Hindlimb muscle (tissue), 1 donor: ENCODE measurements around the gene OBSL1. TPM values are rescaled to one million over a fixed set of nuclear protein-coding genes. Genes with fewer than 3 reads are reported as not detected.
A peak's percentile ranks its signal among the peaks of the same experiment; 100 is the strongest.

Source experiments
- DNase-seq: peaks from one replicate; pipeline ENCODE4 v3.0.0-alpha.2; 2013
- polyA plus RNA-seq: library from polyadenylated mRNA; unstranded; fragments of 120-200 nt; gene quantifications from one replicate; pipeline ENCODE4 v1.2.1, GENCODE V29; 2013; ENCODE audit not compliant: insufficient read length

Gene OBSL1
- polyA plus RNA-seq, 1 donor: 183 TPM

DNA sequence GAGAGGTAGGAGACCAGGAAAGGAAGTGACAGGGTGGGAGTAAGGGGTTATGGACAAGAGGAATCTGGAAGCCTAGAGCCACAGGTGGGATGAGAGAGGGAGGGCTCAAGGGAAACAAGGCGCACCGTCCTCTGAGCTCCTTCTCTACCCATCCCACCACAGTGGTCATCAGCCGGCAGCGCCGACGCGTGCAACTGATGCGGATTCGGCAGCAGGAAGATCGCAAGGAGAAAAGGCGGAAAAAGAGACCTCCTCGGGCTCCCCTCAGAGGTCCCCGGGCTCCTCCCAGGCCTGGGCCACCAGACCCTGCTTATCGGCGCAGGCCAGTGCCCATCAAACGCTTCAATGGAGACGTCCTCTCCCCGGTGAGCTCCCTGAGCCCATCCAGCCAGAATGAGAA lies 22.3 kb downstream of the OBSL1 start:
- no peak for DNase-seq

DNA sequence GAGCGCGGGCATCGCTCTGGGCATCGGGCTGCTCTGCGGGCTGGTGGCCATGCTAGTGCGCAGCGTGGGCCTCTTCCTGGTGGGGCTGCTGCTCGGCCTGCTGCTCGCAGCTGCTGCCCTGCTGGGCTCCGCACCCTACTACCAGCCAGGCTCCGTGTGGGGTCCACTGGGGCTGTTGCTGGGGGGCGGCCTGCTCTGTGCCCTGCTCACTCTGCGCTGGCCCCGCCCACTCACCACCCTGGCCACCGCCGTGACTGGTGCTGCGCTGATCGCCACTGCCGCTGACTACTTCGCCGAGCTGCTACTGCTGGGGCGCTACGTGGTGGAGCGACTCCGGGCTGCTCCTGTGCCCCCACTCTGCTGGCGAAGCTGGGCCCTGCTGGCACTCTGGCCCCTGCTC lies 23.7 kb downstream of the OBSL1 start:
- DNase-seq: no peak

DNA sequence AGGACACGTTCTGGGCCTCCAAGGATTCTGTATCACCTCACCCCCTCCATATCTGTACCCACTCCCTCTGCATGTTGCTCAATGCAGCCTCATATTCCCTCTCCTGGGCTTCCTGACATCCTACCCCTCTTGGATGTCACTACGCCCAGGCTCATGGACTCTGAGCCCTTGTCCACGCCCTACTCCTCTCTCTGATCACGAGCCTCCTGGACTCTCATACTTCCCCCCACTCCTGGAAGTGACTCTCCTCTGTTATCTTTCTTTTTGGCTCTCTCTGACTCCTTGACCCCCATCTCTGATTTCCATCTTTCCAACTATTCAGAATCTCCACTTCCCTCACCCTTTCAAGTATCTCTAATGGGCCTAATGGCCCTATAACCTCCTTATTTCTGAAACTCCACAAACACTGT lies 25.4 kb downstream of the OBSL1 start:
- no peak for DNase-seq

DNA sequence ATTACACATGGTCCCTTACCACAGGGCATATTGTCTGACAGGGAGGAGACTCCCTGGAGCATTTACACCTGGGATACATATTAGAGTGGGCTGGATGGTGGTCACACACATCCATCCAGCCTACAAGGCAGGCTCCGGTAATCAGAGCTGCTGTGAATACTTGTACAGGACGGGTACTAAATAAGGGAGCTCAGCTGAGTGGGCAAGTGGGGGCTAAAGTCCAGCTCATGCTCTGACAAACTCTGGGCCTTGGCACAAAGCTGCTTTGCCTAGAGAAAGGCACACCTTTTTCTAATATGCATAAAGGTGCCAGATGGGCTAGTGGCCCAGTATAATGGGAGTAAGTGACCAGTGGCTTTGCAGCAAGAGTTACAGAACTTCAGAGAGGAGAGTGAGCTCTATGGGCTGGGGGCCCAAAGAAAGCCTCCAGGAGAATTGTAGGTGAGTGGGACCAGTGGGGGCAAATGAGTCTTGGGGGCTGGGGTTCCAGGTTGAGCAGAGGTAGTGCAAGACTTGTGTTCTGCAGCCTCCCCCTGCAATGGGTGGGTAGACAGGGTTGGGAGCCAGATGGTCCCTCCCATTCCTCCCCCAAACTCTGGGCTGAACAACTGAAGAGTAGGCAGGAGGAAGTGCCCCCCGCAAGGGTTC lies 25.9 kb downstream of the OBSL1 start:
- no peak for DNase-seq

DNA sequence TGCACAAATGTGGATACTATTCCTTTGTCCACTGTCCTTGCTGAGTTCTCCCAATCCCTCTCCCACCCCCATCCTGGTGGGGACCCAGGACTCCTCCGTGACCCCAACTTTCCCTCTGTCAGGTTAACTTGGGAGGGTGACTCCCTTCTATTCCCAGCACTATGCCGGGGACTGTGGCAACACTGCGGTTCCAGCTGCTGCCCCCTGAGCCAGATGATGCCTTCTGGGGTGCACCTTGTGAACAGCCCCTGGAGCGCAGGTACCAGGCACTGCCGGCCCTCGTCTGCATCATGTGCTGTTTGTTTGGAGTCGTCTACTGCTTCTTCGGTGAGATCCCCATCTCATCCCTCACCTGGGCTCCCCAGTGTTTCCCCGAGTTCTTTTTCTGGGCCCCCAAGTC lies 26.8 kb downstream of the OBSL1 start:
- no peak for DNase-seq

DNA sequence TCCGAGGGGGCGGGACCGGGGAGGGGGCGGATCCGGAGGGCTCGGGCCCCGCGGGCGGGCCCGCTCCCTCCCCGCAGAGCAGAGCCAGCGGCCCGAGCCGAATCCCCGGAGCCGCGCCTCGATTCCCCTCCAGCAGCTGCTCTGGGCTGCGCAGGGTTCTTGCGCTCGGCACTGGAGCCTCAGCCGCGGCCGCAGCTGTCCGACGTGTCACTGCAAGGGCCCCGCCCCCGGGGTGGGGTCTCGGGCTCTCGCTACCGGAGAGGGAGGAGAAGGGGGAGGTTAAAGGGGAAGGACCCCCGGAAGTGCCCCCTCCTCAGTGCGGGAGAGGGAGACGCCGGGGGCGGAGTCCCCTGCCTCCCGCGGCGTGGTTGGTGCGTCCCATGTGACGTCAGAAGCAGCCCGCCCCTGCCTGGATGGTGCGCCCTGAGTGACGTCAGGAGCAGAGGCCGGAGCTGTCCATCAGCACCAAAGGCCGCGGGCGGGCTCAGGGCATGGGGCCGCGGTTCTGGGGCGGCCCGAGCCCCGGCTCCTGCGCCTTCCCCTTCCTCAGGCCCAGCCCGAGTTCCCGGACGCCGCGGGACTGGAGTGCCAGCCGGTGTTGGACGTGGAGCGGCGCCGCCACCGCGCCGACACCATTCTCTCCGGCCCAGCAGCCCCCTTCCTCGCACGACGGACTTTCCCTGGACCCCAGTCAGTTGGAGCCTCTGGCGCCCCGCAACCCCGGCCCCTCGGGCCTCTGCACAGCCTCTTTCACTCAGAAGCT lies 27.6 kb downstream of the OBSL1 start, which contains the start of the genes CHPF and TMEM198:
CHPF (minus strand) TSS at position 214 of the 763 bp plus-strand sequence. CDS start 271 bp downstream, outside the sequence.
TMEM198 (plus strand) TSS at position 433 of the 763 bp plus-strand sequence. CDS start 700 bp downstream, outside the sequence.
- DNase-seq: peak; percentile 99

DNA sequence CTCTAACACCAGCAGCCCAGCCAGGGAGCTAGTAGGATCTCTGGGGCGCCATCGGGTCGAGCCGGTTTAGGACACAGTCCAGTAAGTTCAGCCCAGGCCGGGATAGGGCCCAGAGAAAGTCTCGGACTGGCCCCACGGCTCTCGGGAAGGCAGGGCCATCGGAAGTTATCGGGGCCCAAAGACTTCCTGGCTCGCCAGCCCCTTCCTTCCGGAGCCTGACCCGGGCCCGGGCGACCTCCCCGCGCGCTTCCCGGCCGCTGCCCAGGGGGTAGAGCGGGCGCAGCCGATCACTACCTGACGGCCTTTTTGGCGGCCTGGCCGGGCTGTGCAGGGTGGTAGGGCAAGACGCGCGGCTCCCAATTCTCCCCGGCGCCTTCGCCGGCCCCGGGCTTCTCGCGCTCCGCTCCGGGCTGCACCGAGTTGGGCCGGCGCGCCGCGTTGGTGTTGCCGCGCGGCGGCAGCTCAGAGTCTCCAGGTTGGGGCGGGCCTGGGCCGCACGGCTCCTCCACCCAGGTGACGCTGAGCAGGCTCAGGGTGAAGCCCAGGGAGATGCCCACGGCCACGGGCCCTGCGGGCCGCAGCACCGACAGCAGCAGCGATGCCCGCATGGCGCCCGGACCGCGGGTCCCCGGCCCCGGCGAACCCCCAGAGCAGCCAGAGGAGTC lies 28.3 kb downstream of the OBSL1 start:
- DNase-seq: no peak

DNA sequence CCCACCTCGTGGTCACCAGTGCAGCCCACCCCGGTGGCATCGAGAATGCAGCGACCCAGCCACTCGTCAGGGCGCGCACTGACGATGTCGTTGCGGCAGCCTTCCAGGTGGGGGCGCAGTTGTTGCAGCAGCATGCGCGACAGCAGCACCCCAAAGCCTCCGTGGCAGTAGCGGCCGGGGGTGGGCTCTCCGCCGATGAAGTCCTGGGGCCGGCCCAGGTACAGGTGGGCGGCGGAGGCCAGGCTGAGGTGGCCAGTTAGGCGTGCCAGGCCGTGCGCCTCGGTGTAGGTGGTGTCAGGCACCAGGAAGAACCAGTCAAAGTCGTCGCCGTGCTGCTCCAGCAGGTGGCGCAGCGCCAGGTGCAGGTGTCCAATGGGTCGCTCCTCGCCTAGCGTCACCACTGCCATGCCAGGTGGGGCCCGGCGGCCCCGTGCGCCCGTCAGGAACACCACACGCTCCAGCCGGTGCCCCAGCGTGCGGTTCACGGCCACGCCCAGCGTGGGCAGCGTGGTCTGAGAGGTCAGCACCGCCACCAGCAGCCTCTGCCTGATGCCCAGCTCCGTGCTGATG lies 29.6 kb downstream of the OBSL1 start:
- peak; percentile 65 for DNase-seq

DNA sequence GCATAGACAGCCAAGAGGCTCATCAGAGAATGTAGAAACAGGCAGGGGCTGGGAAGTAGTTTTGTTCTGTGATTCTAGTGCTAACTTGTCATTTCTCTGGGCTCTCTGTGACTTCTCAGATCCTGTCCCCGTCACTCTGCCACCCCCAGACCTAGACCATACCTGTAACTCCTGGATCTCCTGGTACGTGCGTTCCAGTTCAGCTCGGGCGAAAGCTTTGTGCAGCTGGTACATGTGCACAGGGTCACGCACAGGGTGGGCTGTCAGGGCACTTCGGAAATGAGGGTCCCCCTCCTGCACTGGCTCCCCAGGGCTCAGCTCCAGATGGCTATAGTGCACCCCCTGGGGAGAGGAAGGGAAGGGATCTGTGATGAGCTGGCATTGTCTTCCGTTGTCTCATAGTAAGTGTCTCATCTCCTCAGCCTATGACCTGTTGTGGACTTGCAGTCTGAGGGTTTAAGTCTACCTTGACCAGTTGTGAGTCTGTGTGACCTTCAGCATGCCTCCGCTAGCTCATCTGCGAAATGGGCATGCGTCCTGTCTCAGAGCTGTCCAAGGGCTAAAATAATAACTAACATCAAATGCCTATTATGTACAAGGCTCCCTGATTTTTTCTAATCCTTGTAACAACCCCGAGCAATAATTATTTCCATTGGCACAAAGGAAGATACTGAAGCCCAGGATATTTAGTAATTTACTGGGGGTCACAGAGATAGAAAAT lies 30.4 kb downstream of the OBSL1 start:
- no peak for DNase-seq

DNA sequence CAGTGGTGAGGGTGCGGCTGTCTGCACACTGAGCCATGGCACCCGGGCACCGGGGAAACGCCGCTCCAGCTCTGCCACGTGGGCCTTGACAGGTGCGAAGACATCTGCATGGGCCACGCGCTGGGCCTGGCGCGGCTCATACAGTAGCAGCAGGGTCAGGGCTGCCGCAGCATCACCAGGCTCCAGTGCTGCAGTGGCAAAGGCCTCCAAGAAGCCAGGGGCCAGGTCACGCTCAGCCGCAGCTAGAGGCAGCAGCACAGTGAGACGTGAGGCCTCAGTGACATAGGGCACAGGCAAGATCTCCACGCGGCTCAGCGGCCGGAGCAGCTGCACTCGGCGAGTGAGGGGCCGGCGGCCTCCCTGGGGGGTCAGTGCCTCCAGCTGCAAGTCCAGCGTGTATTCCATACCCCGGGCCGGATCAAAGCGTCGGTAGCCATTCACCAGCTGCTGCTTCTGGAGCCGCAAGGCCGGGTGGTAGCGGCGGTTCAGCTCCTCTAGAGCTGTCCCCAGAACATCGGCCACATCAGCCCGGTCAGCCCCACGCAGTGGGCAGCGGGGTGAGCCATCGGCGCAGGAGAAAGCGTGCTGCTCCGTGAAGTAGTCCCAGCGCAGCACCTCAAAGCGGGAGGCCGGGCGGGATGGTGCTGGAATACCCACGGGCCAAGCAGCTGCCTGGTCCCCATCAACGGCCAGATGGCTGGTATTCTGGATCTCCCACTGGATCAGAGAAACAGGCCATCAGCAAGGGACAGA lies 31.2 kb downstream of the OBSL1 start:
- DNase-seq: no peak

DNA sequence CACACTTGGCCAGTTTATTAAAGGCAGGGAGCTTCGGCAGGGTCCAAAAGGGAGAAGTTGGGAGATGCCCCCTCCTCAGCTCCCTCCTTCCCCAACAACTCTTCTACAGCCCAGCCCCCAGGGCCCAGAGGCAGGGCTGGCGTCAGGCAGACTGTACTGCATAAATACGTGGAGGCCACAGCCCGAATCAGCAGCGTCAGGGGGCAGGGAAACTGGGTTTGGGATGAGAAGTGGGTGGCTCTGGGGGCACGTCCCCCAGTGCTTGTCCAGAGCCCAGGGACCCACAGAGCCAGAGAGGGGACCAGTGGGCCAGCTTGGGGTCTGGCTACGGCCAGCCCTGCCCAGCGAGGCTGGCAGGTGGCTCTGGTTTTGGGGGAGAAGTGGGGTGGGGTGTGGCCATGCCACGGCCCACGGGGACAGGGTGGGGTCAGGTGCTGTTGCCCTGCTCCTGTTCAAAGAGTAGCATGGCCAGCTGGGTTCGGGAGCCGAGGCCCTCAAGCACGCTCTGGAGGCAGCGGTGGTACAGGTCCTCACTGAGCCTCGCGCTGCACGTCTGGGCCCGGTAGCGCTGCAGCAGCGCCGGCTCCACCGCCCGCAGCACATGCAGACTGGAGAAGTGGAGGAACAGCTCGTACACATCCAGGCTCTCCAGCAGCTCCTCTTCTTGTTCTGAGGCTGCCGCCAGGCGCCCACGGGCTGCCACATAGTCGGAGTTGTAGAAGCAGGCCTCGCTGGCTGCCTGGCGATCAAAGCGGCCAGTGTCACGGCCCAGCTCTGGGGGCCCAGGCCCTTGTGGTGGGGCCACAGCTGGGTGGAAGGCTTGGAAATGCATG lies 32.2 kb downstream of the OBSL1 start:
- no peak for DNase-seq

DNA sequence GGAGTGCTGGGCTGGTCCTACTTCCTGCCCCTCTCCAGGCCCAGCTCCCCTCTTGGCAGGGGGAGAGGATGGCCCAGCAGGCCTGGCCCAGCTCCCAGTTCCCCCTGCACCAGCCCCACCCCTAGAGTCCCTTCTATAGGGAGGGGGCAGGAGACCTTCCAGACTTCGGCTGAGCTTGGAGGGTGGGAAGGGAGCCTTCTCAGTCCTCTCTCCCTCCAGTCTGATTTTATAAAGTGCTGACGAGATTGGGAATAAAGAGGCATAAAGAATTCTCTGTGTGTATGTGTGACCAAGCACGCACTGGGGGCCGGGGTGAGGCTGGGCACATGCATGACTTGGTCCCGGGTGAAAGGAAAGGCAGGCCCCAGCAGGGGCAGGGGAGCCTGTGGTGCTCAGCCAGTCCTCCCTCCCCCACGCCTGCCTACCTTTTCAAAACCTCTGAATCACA lies 32.8 kb downstream of the OBSL1 start:
- no peak for DNase-seq

DNA sequence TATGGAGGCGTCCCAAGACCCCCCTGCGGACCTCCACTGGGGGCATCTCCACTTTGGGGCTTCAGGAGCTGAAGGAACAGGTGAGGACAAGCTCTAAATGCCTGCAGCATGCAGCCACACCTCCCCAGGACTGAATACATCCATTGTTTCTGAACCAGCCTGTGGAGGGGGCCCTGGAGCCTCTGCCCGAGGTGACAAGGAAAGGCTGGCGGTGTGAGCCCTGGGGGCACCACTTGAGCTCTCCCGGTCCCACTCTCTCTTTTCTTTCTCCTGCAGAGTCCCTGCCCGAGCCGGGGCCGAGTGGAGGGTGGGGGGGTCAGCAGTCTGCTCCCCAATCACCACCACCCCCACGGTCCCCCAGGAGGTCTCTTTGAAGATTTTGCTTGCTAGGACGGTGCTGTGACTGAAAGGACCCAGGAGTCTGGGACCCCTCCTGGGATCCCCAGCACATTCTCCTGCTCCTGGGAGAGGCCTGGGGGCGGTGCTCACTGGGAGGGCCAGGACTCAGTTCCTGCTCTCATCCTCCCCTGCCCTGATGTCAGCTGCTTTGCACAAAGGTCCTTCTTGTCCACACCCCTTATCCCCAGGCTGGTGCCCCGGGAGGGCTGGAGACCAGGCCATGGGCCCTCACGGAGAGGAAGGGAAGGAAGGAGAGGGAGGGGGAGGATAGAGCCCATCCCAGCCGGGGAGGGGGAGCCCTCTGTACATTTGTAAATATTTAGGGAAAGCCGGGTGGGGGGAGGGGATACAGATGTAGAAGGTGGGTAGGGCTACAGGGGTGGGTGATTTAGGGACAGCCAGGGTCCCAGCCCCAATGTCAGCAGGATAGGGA lies 33.5 kb downstream of the OBSL1 start:
- no peak for DNase-seq

DNA sequence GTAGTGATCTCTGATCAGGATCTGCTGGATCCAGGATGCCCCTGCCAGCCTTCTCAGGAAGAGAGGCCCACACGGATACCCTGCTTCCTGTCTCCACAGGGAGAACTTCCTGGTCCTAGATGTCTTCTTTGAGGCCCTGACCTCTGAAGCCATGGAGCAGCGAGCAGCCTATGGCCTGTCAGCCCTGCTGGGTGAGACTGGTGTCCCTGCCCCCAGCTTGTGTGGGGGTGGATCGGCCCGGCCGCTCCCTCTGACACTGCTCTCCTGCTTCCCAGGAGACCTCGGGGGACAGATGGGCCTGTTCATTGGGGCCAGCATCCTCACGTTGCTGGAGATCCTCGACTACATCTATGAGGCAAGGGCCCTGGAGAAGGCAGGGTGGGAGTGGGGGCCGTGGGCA lies 34.4 kb downstream of the OBSL1 start:
- DNase-seq: no peak

DNA sequence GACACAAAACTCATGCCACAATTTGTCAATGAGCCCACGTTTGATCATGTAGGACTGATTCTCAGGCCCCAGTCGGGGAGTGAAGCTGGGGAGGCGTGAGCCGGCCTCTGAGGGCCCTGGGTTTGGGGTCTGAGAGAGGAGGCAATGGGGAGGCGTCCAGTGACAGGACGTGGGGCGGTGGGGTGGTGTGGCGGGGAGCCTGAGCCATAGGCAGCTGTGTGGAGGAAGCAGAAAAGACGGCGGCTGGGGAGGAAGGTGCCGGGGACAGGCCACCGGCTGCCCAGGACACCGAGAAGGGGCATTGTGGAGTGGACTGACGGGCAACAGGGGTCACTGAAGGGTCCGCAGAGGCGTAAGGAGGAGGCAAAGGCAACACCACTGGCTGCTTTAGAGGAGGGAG lies 34.9 kb downstream of the OBSL1 start:
- DNase-seq: no peak

DNA sequence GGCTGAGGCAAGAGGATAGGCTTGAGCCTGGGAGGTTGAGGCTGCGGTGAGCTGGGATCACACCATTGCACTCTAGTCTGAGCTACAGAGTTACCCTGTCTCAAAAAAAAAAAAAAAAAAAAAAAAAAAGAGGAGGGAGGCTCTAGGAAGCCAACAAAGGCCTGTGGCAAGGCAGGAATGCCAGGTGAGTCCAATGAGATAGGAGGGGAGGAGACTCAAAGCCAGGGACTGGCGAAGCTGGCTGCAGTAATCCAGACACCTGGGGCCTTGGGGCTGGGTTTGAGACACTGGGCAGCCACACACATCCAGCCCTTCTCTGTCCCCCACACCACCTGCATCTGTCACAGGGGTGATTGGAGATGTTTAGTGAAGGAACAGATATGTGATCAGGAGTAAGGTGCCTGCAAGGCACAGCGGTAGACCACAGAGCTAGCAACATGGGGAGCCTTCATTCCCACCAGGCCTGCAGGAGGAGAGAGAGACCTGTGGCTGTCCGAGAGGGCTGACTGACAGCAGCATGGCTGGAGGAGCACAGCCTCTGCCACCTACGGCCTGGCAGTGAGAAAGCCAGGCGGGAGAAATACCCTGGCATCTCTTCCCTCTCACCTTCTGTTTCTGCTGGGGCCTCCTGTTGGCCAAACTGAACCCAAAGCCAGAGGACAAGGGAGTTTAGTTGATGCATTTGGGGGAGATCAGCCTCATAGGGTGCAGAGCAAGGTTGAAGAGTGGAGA lies 37.2 kb downstream of the OBSL1 start:
- DNase-seq: no peak

DNA sequence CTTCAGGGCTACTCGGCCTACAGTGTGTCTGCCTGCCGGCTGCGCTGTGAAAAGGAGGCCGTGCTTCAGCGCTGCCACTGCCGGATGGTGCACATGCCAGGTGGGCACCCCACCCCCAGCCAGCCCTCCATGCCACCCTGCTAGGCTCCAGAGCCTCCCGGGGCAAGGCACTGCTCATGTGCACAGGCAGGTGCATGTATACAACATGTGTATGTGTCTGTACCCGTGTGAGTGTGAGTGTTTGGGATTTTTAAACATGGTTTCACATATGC lies 39.0 kb downstream of the OBSL1 start:
- no peak for DNase-seq

DNA sequence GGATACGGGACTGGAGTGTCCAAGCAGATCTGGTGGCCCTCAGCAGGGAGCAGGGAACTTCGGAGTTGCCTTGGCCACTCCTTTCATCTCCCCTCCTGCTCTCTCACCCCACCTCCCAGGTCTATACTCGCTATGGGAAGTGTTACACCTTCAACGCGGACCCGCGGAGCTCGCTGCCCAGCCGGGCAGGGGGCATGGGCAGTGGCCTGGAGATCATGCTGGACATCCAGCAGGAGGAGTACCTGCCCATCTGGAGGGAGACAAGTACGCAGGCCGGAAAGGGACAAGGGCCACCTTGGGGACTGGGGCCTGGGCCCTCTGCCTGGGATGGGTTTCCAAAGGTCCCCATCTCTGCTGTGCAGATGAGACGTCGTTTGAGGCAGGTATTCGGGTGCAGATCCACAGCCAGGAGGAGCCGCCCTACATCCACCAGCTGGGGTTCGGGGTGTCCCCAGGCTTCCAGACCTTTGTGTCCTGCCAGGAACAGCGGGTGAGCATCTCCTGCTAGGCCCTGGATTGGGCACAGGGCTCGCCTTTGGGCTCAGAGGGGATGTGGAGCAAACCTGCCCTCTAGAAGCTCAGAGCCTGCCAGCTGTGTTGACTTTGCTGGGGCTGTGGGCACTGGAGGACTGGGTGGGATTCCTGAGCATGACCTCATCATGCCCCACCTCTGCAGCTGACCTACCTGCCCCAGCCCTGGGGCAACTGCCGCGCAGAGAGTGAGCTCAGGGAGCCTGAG lies 39.5 kb downstream of the OBSL1 start:
- no peak for DNase-seq
